Measurements from ENCODE around the gene ATRIP.

The ATRIP gene

GRCh38 chr3:48415251-48415953, 31.1 kb upstream of the ATRIP start:
- Mint-ChIP-seq H3K9me3 (no peaks in the 10 kb centered on the region), H3K4me3 (no peak overlapping the region), H3K4me1 (ENCODE audit: low read depth) (no peaks in the 10 kb centered on the region), H3K36me3 (ENCODE audit: low read depth) (no peaks in the 10 kb centered on the region), H3K27me3 (no peaks in the 10 kb centered on the region), H3K27ac (no peak overlapping the region)
- no peak for DNase-seq

GRCh38 chr3:48416091-48416505, 30.4 kb upstream of the ATRIP start:
- no peaks in the 10 kb centered on the region for H3K4me1 Mint-ChIP-seq (ENCODE audit: low read depth)

GRCh38 chr3:48416546-48416945, 30.0 kb upstream of the ATRIP start:
- Mint-ChIP-seq H3K9me3 (no peaks in the 10 kb centered on the region), H3K36me3 (ENCODE audit: low read depth) (no peaks in the 10 kb centered on the region), H3K4me3 (no peak overlapping the region), H3K27ac (no peak overlapping the region), H3K27me3 (no peaks in the 10 kb centered on the region), H3K4me1 (ENCODE audit: low read depth) (no peaks in the 10 kb centered on the region)
- no peak for DNase-seq

More at GRCh38 chr3:48416091-48416505, 30.4 kb upstream of the ATRIP start:
- DNase-seq = no peak
- Mint-ChIP-seq H3K36me3 (ENCODE audit: low read depth) (no peaks in the 10 kb centered on the region), H3K27me3 (no peaks in the 10 kb centered on the region), H3K9me3 (no peaks in the 10 kb centered on the region), H3K27ac (no peak overlapping the region), H3K4me3 (no peak overlapping the region)

- H3K4me1 Mint-ChIP-seq (ENCODE audit: low read depth) = no peaks in the 10 kb centered on the region
- no peak for DNase-seq
- H3K36me3 Mint-ChIP-seq (ENCODE audit: low read depth) = no peaks in the 10 kb centered on the region
- H3K4me3 Mint-ChIP-seq = no peak overlapping the region
- H3K27ac Mint-ChIP-seq = no peak overlapping the region
- H3K27me3 Mint-ChIP-seq = no peaks in the 10 kb centered on the region
- no peaks in the 10 kb centered on the region for H3K9me3 Mint-ChIP-seq
These were observed 28.9 kb upstream of the ATRIP start for GRCh38 chr3:48417529-48418108.

GRCh38 chr3:48418140-48418539, 28.4 kb upstream of the ATRIP start:
- H3K4me3 Mint-ChIP-seq = no peak overlapping the region
- no peak overlapping the region for H3K27ac Mint-ChIP-seq
- no peaks in the 10 kb centered on the region for H3K4me1 Mint-ChIP-seq (ENCODE audit: low read depth)
- no peaks in the 10 kb centered on the region for H3K9me3 Mint-ChIP-seq
- H3K27me3 Mint-ChIP-seq = no peaks in the 10 kb centered on the region
- no peak for DNase-seq
- no peaks in the 10 kb centered on the region for H3K36me3 Mint-ChIP-seq (ENCODE audit: low read depth)

GRCh38 chr3:48418651-48419050, 27.9 kb upstream of the ATRIP start:
- Mint-ChIP-seq H3K4me1 (ENCODE audit: low read depth) (no peaks in the 10 kb centered on the region), H3K9me3 (no peaks in the 10 kb centered on the region), H3K27ac (no peak overlapping the region), H3K36me3 (ENCODE audit: low read depth) (no peaks in the 10 kb centered on the region), H3K27me3 (no peaks in the 10 kb centered on the region), H3K4me3 (no peak overlapping the region)
- DNase-seq = no peak

GRCh38 chr3:48419149-48419548, 27.4 kb upstream of the ATRIP start:
- no peaks in the 10 kb centered on the region for H3K4me1 Mint-ChIP-seq (ENCODE audit: low read depth)
- no peaks in the 10 kb centered on the region for H3K27me3 Mint-ChIP-seq
- H3K36me3 Mint-ChIP-seq (ENCODE audit: low read depth) = no peaks in the 10 kb centered on the region
- no peaks in the 10 kb centered on the region for H3K9me3 Mint-ChIP-seq
- no peak overlapping the region for H3K27ac Mint-ChIP-seq
- no peak for DNase-seq
- H3K4me3 Mint-ChIP-seq = no peak overlapping the region

- no peak overlapping the region for H3K27ac Mint-ChIP-seq
- no peaks in the 10 kb centered on the region for H3K4me1 Mint-ChIP-seq (ENCODE audit: low read depth)
- H3K36me3 Mint-ChIP-seq (ENCODE audit: low read depth) = no peaks in the 10 kb centered on the region
- H3K4me3 Mint-ChIP-seq = no peak overlapping the region
- no peak for DNase-seq
- H3K27me3 Mint-ChIP-seq = no peaks in the 10 kb centered on the region
- no peaks in the 10 kb centered on the region for H3K9me3 Mint-ChIP-seq
These were observed 26.9 kb upstream of the ATRIP start for GRCh38 chr3:48419597-48419996.

- no peak for DNase-seq
- H3K27me3 Mint-ChIP-seq = no peaks in the 10 kb centered on the region
- H3K4me3 Mint-ChIP-seq = no peak overlapping the region
- H3K36me3 Mint-ChIP-seq (ENCODE audit: low read depth) = no peaks in the 10 kb centered on the region
- no peak overlapping the region for H3K27ac Mint-ChIP-seq
- H3K4me1 Mint-ChIP-seq (ENCODE audit: low read depth) = no peaks in the 10 kb centered on the region
- no peaks in the 10 kb centered on the region for H3K9me3 Mint-ChIP-seq
These were observed 26.0 kb upstream of the ATRIP start for GRCh38 chr3:48420561-48420960.

GRCh38 chr3:48422272-48422671, 24.3 kb upstream of the ATRIP start:
- no peaks in the 10 kb centered on the region for H3K4me1 Mint-ChIP-seq (ENCODE audit: low read depth)
- H3K27ac Mint-ChIP-seq = no peak overlapping the region
- no peaks in the 10 kb centered on the region for H3K27me3 Mint-ChIP-seq
- no peaks in the 10 kb centered on the region for H3K36me3 Mint-ChIP-seq (ENCODE audit: low read depth)
- H3K9me3 Mint-ChIP-seq = no peaks in the 10 kb centered on the region
- DNase-seq = no peak
- H3K4me3 Mint-ChIP-seq = no peak overlapping the region

GRCh38 chr3:48422681-48423080, 23.9 kb upstream of the ATRIP start:
- Mint-ChIP-seq H3K27me3 (no peaks in the 10 kb centered on the region), H3K4me3 (no peak overlapping the region), H3K4me1 (ENCODE audit: low read depth) (no peaks in the 10 kb centered on the region), H3K36me3 (ENCODE audit: low read depth) (no peaks in the 10 kb centered on the region), H3K27ac (no peak overlapping the region), H3K9me3 (no peaks in the 10 kb centered on the region)
- DNase-seq = no peak

- no peaks in the 10 kb centered on the region for H3K36me3 Mint-ChIP-seq (ENCODE audit: low read depth)
- H3K27me3 Mint-ChIP-seq = peaks cover 6% of the 10 kb centered on the region
- DNase-seq = no peak
- H3K4me3 Mint-ChIP-seq = no peak overlapping the region
- H3K27ac Mint-ChIP-seq = no peak overlapping the region
- no peaks in the 10 kb centered on the region for H3K9me3 Mint-ChIP-seq
- no peaks in the 10 kb centered on the region for H3K4me1 Mint-ChIP-seq (ENCODE audit: low read depth)
These were observed 23.2 kb upstream of the ATRIP start for GRCh38 chr3:48423241-48423882.

- Mint-ChIP-seq H3K27ac (no peak overlapping the region), H3K36me3 (ENCODE audit: low read depth) (no peaks in the 10 kb centered on the region), H3K4me1 (ENCODE audit: low read depth) (no peaks in the 10 kb centered on the region), H3K9me3 (no peaks in the 10 kb centered on the region), H3K27me3 (peaks cover 6% of the 10 kb centered on the region), H3K4me3 (no peak overlapping the region)
- DNase-seq = no peak
These were observed 22.4 kb upstream of the ATRIP start for GRCh38 chr3:48423883-48424695.

GRCh38 chr3:48425281-48425812, 21.2 kb upstream of the ATRIP start:
- H3K9me3 Mint-ChIP-seq = no peaks in the 10 kb centered on the region

More at GRCh38 chr3:48425281-48425812, 21.2 kb upstream of the ATRIP start:
- Mint-ChIP-seq H3K27me3 (peaks cover 6% of the 10 kb centered on the region), H3K27ac (no peak overlapping the region), H3K4me1 (ENCODE audit: low read depth) (peaks cover 4% of the 10 kb centered on the region), H3K4me3 (no peak overlapping the region), H3K36me3 (ENCODE audit: low read depth) (no peaks in the 10 kb centered on the region)
- DNase-seq = no peak

Measured in activated T-cell treated with anti-CD3 and anti-CD28 coated beads, Interleukin-2, amount 50 U/mL, for 24 hours (primary cell).